CD4-positive, alpha-beta T cell treated with Interleukin-4 for 4 hours (primary cell): ENCODE data around the gene SLC6A3.

Experiments
- DNase-seq: peaks from one replicate; pipeline ENCODE4 v3.0.0-alpha.2; 2020

Gene SLC6A3

GRCh38 chr5:1344975-1345838 is 100.0 kb downstream of the SLC6A3 start, which contains the start of gene CLPTM1L:
TSS of gene CLPTM1L (minus strand) at chr5:1345099. CDS start at chr5:1344841, 258 bp downstream.
- DNase-seq = peak; percentile 80

GRCh38 chr5:1343931-1344901 is 101.0 kb downstream of the SLC6A3 start:
- no peak for DNase-seq

GRCh38 chr5:1343315-1343751 is 101.9 kb downstream of the SLC6A3 start:
- DNase-seq = no peak
